ENCODE results near the gene CRNKL1.

The CRNKL1 gene

GRCh38 chr20:20065361-20065760 is 13.1 kb upstream of the CRNKL1 start:
- in situ Hi-C loops (cut with HindIII; ENCODE audit: low sequenced_read_pairs), result no loop called here
- no peak for TF ChIP-seq CTCF (IDR thresholded peaks at IDR 0.05; ENCODE audit: low read depth, low read length, missing control alignments)
- no peak for DNase-seq (ENCODE audit: low read depth)
- no peak overlapping the region for H3K4me3 ChIP-seq (ENCODE audit: low read depth, low read length)

DNA sequence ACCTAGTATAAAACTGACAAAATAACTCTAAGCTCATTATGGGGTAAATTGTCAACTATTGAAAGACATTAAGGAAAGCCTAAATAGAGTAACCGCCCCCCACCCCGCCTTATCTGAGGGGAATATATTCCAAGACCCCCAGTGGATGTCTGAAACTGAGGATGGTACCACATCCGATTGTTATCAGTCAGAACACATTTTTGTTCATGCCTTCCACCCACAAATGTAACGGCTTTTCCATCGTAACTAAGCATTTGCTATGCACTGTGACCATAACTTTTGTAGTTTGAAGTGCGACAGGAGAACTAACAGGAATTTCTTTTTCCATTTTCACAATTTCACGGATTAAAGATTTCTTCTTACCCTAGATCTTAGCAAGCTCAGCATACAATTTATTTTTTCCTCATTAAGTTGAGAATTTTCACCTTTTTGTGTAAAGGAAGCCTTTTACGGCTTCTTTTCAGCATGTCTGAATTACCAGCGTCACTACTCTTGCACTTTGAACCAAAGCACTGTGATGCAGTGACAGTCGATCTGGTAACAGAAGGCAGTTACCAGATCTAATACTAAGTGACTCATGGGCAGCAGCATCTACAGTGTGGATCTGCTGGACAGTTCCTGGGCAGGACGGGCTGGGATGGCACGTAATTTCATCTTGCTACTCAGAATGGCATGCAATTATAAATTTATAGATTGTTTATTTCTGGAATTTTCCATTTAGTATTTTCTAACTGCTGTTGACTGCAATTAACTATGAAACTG is 11.9 kb upstream of the CRNKL1 start:
- no peak for TF ChIP-seq CTCF (IDR thresholded peaks at IDR 0.05; ENCODE audit: low read depth, low read length, missing control alignments)
- DNase-seq (ENCODE audit: low read depth), result no peak
- in situ Hi-C loops (cut with HindIII; ENCODE audit: low sequenced_read_pairs), result no loop called here
- H3K4me3 ChIP-seq (ENCODE audit: low read depth, low read length), result no peak overlapping the region

DNA sequence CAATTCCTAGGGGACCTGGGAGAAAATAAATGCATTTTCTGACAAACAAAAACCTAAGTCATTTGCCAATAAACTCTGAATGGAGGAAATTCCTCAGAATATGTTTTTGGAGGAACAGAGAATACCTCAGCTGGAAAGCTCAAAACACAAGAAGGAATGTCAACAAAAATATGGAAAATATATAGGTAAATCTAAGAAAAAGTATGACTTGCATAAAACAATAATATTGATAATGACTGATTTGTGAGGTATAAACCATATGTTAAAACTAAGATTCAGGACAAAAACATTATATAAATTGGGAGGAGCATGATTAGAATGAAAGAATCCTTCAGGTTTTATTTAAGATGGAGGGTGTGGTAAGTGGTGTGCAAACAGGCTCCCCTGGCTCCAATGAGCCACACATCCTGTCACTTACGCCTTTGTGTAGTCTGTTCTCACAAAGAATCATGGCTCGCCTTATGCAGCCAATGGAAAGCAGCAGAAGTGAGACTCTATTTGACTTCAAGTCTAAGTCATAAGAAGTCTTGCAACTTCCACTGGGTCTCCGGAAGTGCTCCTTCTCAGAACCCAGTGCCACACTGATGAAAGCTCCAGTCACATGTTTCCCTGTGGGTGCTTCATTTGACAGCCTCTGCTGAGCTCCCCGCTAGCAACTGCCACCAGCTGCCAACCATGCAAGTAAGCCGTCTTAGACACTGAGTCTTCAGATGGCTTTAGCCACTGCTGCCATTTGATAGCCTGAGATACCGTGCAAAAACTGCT is 8.2 kb upstream of the CRNKL1 start:
- TF ChIP-seq CTCF (IDR thresholded peaks at IDR 0.05; ENCODE audit: low read depth, low read length, missing control alignments), result no peak
- DNase-seq (ENCODE audit: low read depth), result no peak
- H3K4me3 ChIP-seq (ENCODE audit: low read depth, low read length), result no peak overlapping the region
- in situ Hi-C loops (cut with HindIII; ENCODE audit: low sequenced_read_pairs), result no loop called here

GRCh38 chr20:20051767-20052073 is 546 bp downstream of the CRNKL1 start:
- H3K4me3 ChIP-seq (ENCODE audit: low read depth, low read length), result peak overlapping the region; percentile 99
- no peak for DNase-seq (ENCODE audit: low read depth)
- in situ Hi-C loops (cut with HindIII; ENCODE audit: low sequenced_read_pairs), result no loop called here
- no peak for TF ChIP-seq CTCF (IDR thresholded peaks at IDR 0.05; ENCODE audit: low read depth, low read length, missing control alignments)

GRCh38 chr20:20039752-20040387 is 12.4 kb downstream of the CRNKL1 start:
- in situ Hi-C loops (cut with HindIII; ENCODE audit: low sequenced_read_pairs), result no loop called here
- no peak overlapping the region for H3K4me3 ChIP-seq (ENCODE audit: low read depth, low read length)
- no peak for DNase-seq (ENCODE audit: low read depth)
- no peak for TF ChIP-seq CTCF (IDR thresholded peaks at IDR 0.05; ENCODE audit: low read depth, low read length, missing control alignments)

- H3K4me3 ChIP-seq (ENCODE audit: low read depth, low read length), result no peak overlapping the region
- no peak for TF ChIP-seq CTCF (IDR thresholded peaks at IDR 0.05; ENCODE audit: low read depth, low read length, missing control alignments)
- in situ Hi-C loops (cut with HindIII; ENCODE audit: low sequenced_read_pairs), result no loop called here
- DNase-seq (ENCODE audit: low read depth), result no peak
These were observed 13.7 kb downstream of the CRNKL1 start for GRCh38 chr20:20038586-20038985.
